Activated CD4-positive, alpha-beta T cell treated with anti-CD3 and anti-CD28 coated beads, Interleukin-2, amount 50 U/mL, for 1 hour (primary cell): ENCODE measurements around the gene LRRC10B.

ENCODE experiments used
- DNase-seq: peaks from one replicate; pipeline ENCODE4 v3.0.0-alpha.2; 2020

LRRC10B gene

DNA sequence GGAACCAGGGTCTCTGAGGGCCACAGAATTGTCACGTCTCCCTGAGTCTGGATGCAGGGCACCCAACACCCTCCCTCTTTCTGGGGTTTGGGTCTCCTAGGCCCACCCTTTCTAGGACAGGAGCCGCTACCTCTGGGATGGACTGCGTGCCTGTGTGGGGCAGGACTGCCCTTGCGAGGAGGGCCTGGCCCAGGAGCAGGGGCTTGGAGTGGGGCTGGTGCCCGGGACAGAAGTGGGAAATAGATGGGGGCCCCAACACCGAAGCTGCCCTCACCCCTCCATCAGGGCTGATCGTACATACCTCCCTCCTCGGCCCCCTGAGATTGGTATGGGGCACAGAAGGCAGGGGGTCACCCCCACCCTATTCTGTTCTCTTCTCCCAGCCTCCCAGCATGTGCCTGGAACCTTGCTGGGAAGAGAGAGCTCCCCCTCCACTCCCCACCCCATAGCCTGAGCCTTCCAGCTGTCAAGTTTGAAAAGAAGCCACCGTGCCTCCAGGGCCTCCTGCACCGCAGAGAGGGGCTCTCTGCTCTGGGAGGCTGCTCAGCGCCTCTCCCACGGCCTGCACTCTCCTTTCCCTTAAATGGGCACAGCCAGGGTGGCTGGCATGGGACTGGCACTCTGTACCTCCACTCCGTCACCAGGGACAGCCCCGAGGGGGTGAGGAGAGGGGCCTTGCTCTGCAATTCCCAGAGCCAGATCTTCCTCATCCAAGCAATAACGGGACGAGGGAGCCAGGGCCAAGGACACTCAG, 1.8 kb downstream of the LRRC10B start:
- DNase-seq, result no peak

DNA sequence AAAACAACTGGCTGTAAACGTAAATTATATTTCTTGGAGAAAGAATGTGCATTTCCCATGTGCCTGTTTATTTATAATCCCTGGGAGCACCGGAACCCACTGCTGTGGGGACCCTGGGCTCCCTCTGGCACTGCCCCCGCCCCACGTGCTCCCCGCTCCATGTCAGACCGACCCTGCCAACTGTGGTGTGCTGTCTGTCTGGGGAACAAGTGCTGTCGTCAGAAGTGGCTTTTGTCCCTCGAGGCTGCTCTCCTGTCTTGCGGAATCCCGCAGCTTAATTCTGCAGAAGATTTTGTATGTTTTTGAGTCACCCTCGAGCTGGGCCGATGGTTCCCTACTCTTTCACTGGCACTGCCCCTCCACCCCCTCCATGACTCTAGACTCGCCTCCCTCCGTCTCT, 2.4 kb downstream of the LRRC10B start:
- DNase-seq, result no peak

- DNase-seq, result no peak
These were observed 2.8 kb downstream of the LRRC10B start for GRCh38 chr11:61511383-61511782.

GRCh38 chr11:61512435-61512834, 3.9 kb downstream of the LRRC10B start:
- DNase-seq, result no peak

- no peak for DNase-seq
These were observed 4.7 kb downstream of the LRRC10B start for GRCh38 chr11:61513143-61513765.

GRCh38 chr11:61514050-61514917, 5.7 kb downstream of the LRRC10B start:
- DNase-seq, result no peak

- DNase-seq, result no peak
These were observed 7.1 kb downstream of the LRRC10B start for GRCh38 chr11:61515686-61516085.

DNA sequence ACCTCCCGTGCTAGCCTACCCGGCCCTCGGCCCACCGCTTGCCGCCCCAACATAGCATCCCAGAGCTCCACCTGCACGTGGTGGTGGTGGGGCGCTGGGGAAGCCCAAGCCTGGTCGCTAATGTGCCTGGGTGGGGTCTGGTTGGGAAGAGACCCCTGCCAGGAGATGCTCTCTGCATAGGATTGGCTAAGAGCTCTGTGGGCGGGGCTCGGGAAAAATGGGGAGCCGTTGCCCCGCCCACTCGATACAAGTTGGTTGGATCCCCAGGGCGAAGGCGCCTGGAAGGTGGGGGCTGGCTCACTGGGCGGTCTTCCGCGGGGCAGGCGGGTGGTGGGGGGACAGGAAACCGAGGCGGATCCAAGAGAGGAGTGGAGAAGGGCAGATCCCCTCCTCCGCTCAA, 7.6 kb downstream of the LRRC10B start:
- DNase-seq, result no peak

GRCh38 chr11:61516675-61517572, 8.4 kb downstream of the LRRC10B start:
- DNase-seq, result peak; percentile 52

GRCh38 chr11:61518032-61518795, 9.7 kb downstream of the LRRC10B start:
- DNase-seq, result no peak

GRCh38 chr11:61522881-61523280, 14.3 kb downstream of the LRRC10B start:
- DNase-seq, result no peak

DNA sequence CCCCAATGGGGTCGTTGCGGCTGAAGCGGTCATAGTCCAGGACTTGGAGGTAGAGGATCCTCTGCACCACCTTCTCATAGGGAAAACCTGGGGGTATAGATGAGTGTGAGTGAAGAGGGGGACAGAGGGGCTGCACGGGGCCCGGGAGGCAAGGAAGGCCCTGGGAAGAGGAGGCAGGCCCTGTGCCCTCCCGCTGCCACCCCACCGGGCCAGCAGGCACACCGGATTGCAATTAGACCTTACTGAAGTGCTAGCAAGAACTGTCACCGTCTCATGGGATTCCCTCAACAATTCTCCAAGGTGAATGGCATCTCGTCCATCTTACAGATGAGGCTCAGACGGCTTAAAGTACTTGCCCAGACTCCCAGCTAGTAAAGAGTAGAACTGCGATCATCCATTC, 15.9 kb downstream of the LRRC10B start:
- DNase-seq, result no peak

- no peak for DNase-seq
These were observed 16.5 kb downstream of the LRRC10B start for GRCh38 chr11:61524963-61525587.

DNA sequence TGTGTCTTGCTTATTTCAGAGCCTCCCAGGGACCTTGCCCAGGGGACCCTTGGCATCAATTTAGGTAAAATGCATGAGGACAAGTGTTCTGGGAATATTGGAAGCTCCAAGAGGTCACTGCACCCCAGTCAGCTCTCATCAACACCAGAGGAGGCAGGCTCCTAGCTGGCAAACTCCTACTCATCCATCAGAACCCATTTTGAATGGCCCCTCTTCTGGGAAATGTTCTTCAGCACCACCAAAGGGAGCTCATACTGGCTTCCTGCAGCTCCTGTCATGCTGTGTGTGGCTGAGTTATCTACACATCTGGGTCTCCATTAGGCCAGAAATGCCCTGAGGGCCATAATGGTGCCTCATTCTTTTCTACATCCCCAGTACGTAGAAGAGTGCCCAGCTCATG, 17.7 kb downstream of the LRRC10B start:
- DNase-seq, result no peak

DNA sequence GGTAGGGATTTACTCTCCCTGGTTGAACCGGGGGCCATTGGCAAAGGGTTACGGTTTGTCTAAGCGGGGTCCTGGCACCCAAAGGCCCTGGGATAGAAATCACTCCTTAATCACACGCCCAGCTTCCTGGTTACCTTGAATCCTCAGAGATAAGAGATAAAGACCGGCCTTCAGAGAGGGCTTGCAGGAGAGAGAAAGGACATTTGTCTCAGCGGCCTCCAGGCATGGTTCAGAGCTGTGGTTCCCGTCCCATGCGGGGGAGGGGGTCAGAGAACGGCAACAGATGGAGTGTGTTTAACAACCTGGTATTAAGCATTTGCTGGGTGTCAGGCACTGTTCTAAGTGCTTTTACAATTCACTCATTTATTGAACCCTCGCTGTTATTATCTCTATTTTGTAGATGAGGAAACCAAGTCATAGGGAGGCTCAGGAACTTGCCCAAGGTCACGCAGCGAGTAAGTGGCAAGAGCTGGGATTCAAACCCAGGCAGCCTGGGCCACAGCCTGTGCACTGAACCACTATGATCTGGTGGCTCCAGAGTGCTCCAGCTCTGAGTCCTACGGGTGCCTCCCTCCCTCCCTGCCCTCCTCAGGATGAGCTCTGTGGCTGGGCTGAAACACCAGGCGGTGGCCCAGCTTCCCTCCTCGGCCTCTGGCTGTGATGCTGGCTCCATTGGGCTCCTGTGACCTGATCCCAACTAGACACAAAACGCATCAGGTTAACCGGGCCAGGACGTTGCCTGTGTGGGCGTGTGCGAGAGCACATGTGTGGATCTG, 18.6 kb downstream of the LRRC10B start:
- no peak for DNase-seq

DNA sequence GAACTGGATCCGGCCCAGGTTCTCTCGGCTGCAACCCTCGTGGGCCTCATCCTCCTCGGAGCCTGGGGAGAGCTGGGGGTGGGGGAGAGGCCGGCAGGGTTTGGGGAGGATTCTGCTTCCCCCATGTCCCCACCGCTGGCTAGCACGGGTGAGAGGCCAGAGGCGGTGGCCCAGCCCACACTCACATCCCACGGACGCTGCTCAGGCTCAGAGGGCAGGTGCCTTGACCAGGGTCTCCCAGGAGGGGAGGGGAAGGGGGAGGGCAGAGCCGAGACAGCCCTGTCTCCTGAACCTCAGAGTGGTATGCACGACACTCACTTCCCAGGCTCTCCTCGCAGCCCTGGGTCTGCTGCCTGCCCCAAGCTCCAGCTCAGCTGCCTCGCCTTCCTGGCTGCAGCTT, 19.6 kb downstream of the LRRC10B start:
- no peak for DNase-seq

GRCh38 chr11:61529537-61530225, 21.1 kb downstream of the LRRC10B start:
- DNase-seq, result no peak

GRCh38 chr11:61531044-61531443, 22.5 kb downstream of the LRRC10B start:
- no peak for DNase-seq

DNA sequence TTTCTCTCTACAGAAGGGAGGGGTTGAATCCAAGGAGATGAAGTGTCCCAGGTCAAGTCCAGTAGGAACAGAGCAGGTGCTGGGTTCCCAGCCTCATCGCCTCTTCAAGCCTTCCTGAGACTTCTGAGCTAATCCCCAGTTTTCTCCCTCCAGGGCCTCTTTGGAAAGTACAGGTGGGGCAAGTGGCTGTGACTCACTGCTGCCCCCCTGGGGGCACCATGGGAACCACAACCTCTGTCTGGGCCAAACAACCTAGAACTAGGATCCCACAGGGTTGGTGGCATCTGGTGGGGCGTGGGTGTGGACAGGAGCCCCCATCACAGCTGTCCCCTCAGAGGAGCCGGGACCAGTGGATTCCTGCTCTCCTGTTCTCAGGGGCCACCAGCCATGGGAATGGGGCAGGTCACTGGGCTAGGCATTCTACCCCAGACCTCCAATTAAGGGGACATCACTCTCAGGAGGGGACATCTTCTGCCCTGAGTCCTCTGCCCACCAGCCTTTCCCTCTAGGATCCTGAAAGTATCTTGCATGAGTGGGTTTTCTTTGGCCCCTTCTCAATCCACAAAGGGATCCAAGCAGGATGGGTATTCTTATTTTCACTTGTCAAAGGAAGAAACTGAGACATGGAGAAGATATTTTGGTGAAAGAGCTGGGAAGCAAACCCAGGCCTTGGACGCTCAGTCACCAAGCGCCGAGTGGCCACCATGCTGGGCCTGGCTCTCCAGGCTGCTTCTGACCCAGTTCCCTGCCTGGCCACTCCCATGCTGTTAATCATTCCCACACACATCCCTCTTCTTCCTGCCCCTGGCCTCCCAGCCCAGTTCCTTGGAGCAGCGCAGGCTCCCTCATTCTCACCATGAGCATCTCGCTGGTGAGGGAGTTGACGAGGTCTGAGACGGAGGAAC, 23.8 kb downstream of the LRRC10B start:
- DNase-seq, result peak; percentile 34
